ENCODE measurements around the gene MACROD2.

DNA sequence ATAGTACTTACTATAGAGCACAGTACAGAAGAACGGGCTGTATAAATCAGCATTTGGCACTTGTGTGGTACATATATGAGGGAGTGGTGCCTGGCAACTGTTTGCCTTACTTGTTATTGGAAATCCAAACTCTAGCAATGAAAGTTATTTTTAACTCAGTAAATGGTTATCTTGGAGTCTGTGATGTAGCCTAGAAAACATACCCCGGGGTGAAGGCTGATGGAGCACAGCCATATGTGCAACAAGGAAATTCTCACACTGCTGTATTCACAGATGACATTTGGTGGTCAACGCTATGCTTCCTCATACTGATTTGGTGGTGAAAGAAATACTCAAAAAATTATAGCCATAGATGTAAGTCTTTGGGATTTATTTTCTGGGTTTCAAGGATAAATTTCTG, 1149.6 kb downstream of the MACROD2 start:
- TF ChIP-seq, protein P1, sequence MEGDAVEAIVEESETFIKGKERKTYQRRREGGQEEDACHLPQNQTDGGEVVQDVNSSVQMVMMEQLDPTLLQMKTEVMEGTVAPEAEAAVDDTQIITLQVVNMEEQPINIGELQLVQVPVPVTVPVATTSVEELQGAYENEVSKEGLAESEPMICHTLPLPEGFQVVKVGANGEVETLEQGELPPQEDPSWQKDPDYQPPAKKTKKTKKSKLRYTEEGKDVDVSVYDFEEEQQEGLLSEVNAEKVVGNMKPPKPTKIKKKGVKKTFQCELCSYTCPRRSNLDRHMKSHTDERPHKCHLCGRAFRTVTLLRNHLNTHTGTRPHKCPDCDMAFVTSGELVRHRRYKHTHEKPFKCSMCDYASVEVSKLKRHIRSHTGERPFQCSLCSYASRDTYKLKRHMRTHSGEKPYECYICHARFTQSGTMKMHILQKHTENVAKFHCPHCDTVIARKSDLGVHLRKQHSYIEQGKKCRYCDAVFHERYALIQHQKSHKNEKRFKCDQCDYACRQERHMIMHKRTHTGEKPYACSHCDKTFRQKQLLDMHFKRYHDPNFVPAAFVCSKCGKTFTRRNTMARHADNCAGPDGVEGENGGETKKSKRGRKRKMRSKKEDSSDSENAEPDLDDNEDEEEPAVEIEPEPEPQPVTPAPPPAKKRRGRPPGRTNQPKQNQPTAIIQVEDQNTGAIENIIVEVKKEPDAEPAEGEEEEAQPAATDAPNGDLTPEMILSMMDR (IDR thresholded peaks at IDR 0.05; ENCODE audit: poor library complexity, severe bottlenecking): no peak
- TF ChIP-seq SMC3 (conservative IDR thresholded peaks at IDR 0.05; ENCODE audit: poor library complexity) (no peak), EZH2 (IDR thresholded peaks at IDR 0.05; ENCODE audit: borderline replicate concordance, insufficient read depth, low read length, poor library complexity, severe bottlenecking) (no peak)
